Measurements from ENCODE around the gene BPGM.

DNA sequence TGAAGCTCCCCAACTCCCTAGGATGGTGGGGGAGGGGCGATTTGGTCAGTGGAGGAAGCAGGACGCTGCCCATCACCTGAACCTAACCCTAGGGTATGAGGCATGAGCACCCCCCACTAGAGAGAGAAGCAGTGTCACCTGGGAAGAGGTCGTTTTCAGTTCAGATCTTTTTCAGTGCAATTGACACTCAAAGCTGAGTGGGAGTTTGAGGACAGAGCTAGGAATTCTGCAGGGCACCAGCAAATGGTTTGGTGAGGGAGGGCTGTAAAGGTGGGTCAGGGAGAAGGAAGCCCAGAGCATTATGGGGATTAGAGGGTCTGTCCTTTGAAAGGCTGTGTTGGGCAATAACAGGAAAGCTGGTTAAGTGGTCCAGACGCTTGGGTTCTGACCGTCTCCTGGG is 10.9 kb downstream of the BPGM start:
- TF ChIP-seq CTCF (IDR thresholded peaks at IDR 0.05; ENCODE audit: insufficient read depth, low read depth, low read length) (no peak), EZH2 (IDR thresholded peaks at IDR 0.05; ENCODE audit: insufficient read depth, low read length) (no peak)
